OCI-LY7 (cell line): Measurements from ENCODE around the gene NREP. TPM values are rescaled to one million over a fixed set of nuclear protein-coding genes. Genes with fewer than 3 reads are reported as not detected.
A peak's percentile ranks its signal among the peaks of the same experiment; 100 is the strongest.

Experiments used
- BruUV-seq: library from RNA; stranded (reverse); fragments of 400-500 nt; replicated peaks from 2 replicates; lab custom pipeline; 2021; lab: Mats Ljungman, UMichigan
- CTCF ChIA-PET: fragments of 300-600 bp; sonication (Branson Sonifier 250); formaldehyde crosslinking; loops from one replicate; lab custom pipeline; 2022; ENCODE audit warnings: antibody characterized with exemption; ENCODE audit not compliant: unreplicated experiment; lab: Charles Lee
- POLR2A ChIA-PET: fragments of 300-600 bp; sonication (Branson Sonifier 250); formaldehyde crosslinking; loops from one replicate; lab custom pipeline; 2022; ENCODE audit warnings: antibody characterized with exemption; lab: Charles Lee
- DNase-seq: peaks from one replicate; pipeline ENCODE4 v3.0.0-alpha.2; 2015; ENCODE audit warnings: low spot score
- H2AFZ ChIP-seq: fragments of 200-600 bp; sonication (generic), shearing (Covaris generic); 2 replicates; pipeline ENCODE4 v1.6.1; 2014; ENCODE audit warnings: mild to moderate bottlenecking, antibody characterized with exemption, low read length, moderate library complexity
- H3K27ac ChIP-seq: fragments of 200-600 bp; sonication (generic); 2 replicates; pipeline ENCODE4 v1.5.1; 2014; ENCODE audit warnings: mixed run types, low read depth, mild to moderate bottlenecking, moderate library complexity, low read length, inconsistent platforms; ENCODE audit not compliant: poor library complexity, severe bottlenecking
- H3K36me3 ChIP-seq: fragments of 200-600 bp; sonication (generic); 2 replicates; pipeline ENCODE4 v1.6.1; 2014; ENCODE audit warnings: mild to moderate bottlenecking, antibody characterized with exemption, low read length, moderate library complexity, mixed read lengths; ENCODE audit not compliant: insufficient read depth
- H3K4me1 ChIP-seq: fragments of 200-600 bp; sonication (generic); 2 replicates; pipeline ENCODE4 v1.5.1; 2014; ENCODE audit warnings: mild to moderate bottlenecking, low read length; ENCODE audit not compliant: insufficient read depth, poor library complexity, severe bottlenecking
- H3K4me2 ChIP-seq: fragments of 200-600 bp; sonication (generic); 2 replicates; pipeline ENCODE4 v1.6.1; 2014; ENCODE audit warnings: mild to moderate bottlenecking, low read length
- H3K4me3 ChIP-seq: fragments of 200-600 bp; sonication (generic); 2 replicates; pipeline ENCODE4 v1.5.1; 2014; ENCODE audit warnings: mild to moderate bottlenecking, low read depth, low read length; ENCODE audit not compliant: poor library complexity, severe bottlenecking
- H3K79me2 ChIP-seq: fragments of 200-600 bp; sonication (generic); 2 replicates; pipeline ENCODE4 v1.6.1; 2016; ENCODE audit warnings: low read depth, mild to moderate bottlenecking, low read length, moderate library complexity, mixed read lengths; ENCODE audit not compliant: insufficient read depth
- H3K9me2 ChIP-seq: fragments of 200-600 bp; sonication (generic); 2 replicates; pipeline ENCODE4 v1.6.1; 2016; ENCODE audit warnings: mild to moderate bottlenecking, low read length, mixed read lengths; ENCODE audit not compliant: insufficient read depth
- H3K9me3 ChIP-seq: fragments of 200-600 bp; sonication (generic); 2 replicates; pipeline ENCODE4 v1.6.1; 2014; ENCODE audit warnings: mild to moderate bottlenecking, mixed run types, low read length, mixed read lengths
- H4K20me1 ChIP-seq: fragments of 200-600 bp; sonication (generic); 2 replicates; pipeline ENCODE4 v1.6.1; 2014; ENCODE audit warnings: mild to moderate bottlenecking, antibody characterized with exemption, low read length, moderate library complexity, mixed read lengths; ENCODE audit not compliant: insufficient read depth
- EZH2phosphoT487 ChIP-seq: fragments of 200-600 bp; sonication (generic); IDR thresholded peaks from 2 replicates; pipeline ENCODE4 v1.6.1; 2018; ENCODE audit warnings: low read depth, borderline replicate concordance, mild to moderate bottlenecking, mixed run types, antibody characterized with exemption, low read length, moderate library complexity, mixed read lengths
- intact Hi-C: fragments of 100-400 bp; cut with micrococcal nuclease; formaldehyde crosslinking; loops from one replicate; pipeline ENCODE4 v1.10.0; 2022; ENCODE audit not compliant: unreplicated experiment
- total RNA-seq, 2 experiments: library from RNA; depleted of rRNA in 1 of 2; stranded (reverse); fragments of >200 nt in 1 of 2; shearing (Covaris generic) in 1 of 2; gene quantifications; 2 replicates each; pipeline ENCODE4 v1.2.3, GENCODE V29; 2014 to 2022
- TF ChIP-seq, protein P1 (sequence below): fragments of 200-600 bp; sonication (generic); conservative IDR thresholded peaks from 2 replicates; pipeline ENCODE4 v1.5.1; 2014; ENCODE audit warnings: mild to moderate bottlenecking, antibody characterized with exemption, low read length, moderate library complexity, mixed read lengths

The NREP gene
- total RNA-seq, 2 experiments from 2014 or later: 40.0 to 100 TPM

DNA sequence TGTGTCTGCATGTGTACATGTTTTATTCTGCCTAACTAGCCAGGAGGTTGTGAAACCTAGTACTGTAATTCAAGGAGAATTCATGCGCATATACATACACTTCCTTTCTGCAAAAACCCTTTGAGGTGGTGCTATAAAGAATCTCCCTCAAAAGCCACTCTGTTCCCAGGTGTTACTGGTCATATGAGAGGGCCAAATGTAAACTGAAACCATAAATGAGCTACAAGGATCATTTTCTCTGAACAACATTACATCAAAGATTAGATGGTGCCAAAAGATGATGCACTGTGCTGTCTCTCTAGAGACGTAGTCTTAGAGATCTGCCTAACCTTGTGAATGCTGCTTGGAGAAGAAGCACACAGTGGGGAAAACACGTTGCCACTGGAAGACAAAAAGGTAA is 15.7 kb downstream of the NREP start:
- intact Hi-C loops: loop anchor here (1.0 kb wide), 1 partner anchor 38 kb away; no protein-coding TSS in a partner anchor
- BruUV-seq: no TSS peak
- H3K4me3 ChIP-seq: peak overlapping the region; percentile 20
- peaks cover 55% of the 10 kb centered on the region for H3K4me1 ChIP-seq
- peak overlapping the region; percentile 63 for H3K27ac ChIP-seq
- POLR2A ChIA-PET: interaction anchor here (0.7 to 3.7 kb wide), 8 partner anchors 10 to 37 kb away, joined by 3 to 19 read pairs (median 6); partner anchors contain the start of gene NREP
- no peaks in the 10 kb centered on the region; the same call in 1 of the 2 replicates for H3K36me3 ChIP-seq
- H3K79me2 ChIP-seq: no peaks in the 10 kb centered on the region
- peak; percentile 84 for DNase-seq
- CTCF ChIA-PET: no interaction called here
- H3K9me3 ChIP-seq: no peaks in the 10 kb centered on the region
- H3K9me2 ChIP-seq: no peaks in the 10 kb centered on the region
- no peak for TF ChIP-seq EZH2phosphoT487
- TF ChIP-seq, protein P1, sequence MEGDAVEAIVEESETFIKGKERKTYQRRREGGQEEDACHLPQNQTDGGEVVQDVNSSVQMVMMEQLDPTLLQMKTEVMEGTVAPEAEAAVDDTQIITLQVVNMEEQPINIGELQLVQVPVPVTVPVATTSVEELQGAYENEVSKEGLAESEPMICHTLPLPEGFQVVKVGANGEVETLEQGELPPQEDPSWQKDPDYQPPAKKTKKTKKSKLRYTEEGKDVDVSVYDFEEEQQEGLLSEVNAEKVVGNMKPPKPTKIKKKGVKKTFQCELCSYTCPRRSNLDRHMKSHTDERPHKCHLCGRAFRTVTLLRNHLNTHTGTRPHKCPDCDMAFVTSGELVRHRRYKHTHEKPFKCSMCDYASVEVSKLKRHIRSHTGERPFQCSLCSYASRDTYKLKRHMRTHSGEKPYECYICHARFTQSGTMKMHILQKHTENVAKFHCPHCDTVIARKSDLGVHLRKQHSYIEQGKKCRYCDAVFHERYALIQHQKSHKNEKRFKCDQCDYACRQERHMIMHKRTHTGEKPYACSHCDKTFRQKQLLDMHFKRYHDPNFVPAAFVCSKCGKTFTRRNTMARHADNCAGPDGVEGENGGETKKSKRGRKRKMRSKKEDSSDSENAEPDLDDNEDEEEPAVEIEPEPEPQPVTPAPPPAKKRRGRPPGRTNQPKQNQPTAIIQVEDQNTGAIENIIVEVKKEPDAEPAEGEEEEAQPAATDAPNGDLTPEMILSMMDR: no peak
- H2AFZ ChIP-seq: no peak overlapping the region
- peak overlapping the region; percentile 55 for H3K4me2 ChIP-seq
- 0 out of 2 replicates have a peak, but pooled peaks cover 4% of the 10 kb centered on the region for H4K20me1 ChIP-seq

DNA sequence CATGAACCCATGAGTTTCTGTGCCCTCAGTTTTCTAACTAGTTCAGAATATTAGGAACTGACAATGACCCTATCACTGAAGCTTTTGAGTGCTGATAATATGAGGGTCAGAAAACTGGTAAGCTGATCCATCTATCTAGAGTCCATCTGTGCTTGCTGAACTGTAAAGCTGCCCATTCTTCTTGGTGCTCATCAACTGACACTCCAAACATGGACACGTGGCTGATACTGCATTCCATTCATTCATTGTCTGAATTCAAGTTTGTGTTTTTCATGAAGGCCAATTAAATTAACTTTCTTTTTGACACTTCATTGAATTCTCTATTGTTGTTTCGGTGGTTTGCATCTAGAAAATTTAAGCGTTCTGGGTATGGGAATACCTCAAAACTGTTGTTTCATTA is 17.6 kb downstream of the NREP start:
- CTCF ChIA-PET: no interaction called here
- intact Hi-C loops: loop anchor here (2.0 kb wide), 1 partner anchor 17 kb away; the partner anchor contains the start of gene NREP

More for the DNA sequence above, 17.6 kb downstream of the NREP start:
- H3K27ac ChIP-seq: no peak overlapping the region
- H3K9me2 ChIP-seq: no peaks in the 10 kb centered on the region
- no peak overlapping the region for H3K4me3 ChIP-seq
- H3K79me2 ChIP-seq: no peaks in the 10 kb centered on the region
- H2AFZ ChIP-seq: no peak overlapping the region
- TF ChIP-seq EZH2phosphoT487: no peak
- TF ChIP-seq, protein P1: no peak
- no peak for DNase-seq
- H3K36me3 ChIP-seq: peaks cover 13% of the 10 kb centered on the region
- 0 out of 2 replicates have a peak, but pooled peaks cover 4% of the 10 kb centered on the region for H4K20me1 ChIP-seq
- POLR2A ChIA-PET: interaction anchor here (0.6 to 2.1 kb wide), 9 partner anchors 12 to 434 kb away, joined by 3 to 9 read pairs (median 3); partner anchors contain the start of gene NREP
- H3K4me2 ChIP-seq: 0 out of 2 replicates have a peak overlapping the region, but pooled peaks have one; percentile 45
- peaks cover 55% of the 10 kb centered on the region for H3K4me1 ChIP-seq
- no peaks in the 10 kb centered on the region for H3K9me3 ChIP-seq
- no TSS peak for BruUV-seq
